DOHH2 (cell line): ENCODE data around the gene SGCD.

Source experiments
- H3F3A ChIP-seq: fragments of 200-600 bp; sonication (generic), shearing (Covaris generic); 2 replicates; pipeline ENCODE4 v1.6.0; 2016; ENCODE audit warnings: antibody characterized with exemption, mild to moderate bottlenecking; ENCODE audit not compliant: control insufficient read depth, insufficient read depth
- H3K27ac ChIP-seq: fragments of 200-600 bp; sonication (generic); 2 replicates; pipeline ENCODE4 v1.5.1; 2014; ENCODE audit warnings: low read depth, mild to moderate bottlenecking, low read length, moderate library complexity
- H3K27me3 ChIP-seq: fragments of 200-600 bp; sonication (generic); 2 replicates; pipeline ENCODE4 v1.6.1; 2014; ENCODE audit warnings: mild to moderate bottlenecking, low read length, mixed read lengths; ENCODE audit not compliant: control insufficient read depth
- H3K36me3 ChIP-seq: fragments of 200-600 bp; sonication (generic); 2 replicates; pipeline ENCODE4 v1.6.1; 2014; ENCODE audit warnings: mild to moderate bottlenecking, low read length, moderate library complexity, mixed read lengths; ENCODE audit not compliant: control insufficient read depth
- H3K4me1 ChIP-seq: fragments of 200-600 bp; sonication (generic); 2 replicates; pipeline ENCODE4 v1.6.1; 2014; ENCODE audit warnings: mild to moderate bottlenecking, low read length, mixed read lengths; ENCODE audit not compliant: control insufficient read depth
- H3K4me2 ChIP-seq: fragments of 200-600 bp; sonication (generic); 2 replicates; pipeline ENCODE4 v1.6.0; 2014; ENCODE audit warnings: mild to moderate bottlenecking, low read length, moderate library complexity
- H3K4me3 ChIP-seq: fragments of 200-600 bp; sonication (generic); 2 replicates; pipeline ENCODE4 v1.5.1; 2014; ENCODE audit warnings: mild to moderate bottlenecking, low read length, mixed read lengths
- H3K79me2 ChIP-seq: fragments of 200-600 bp; sonication (generic); 2 replicates; pipeline ENCODE4 v1.6.1; 2014; ENCODE audit warnings: mild to moderate bottlenecking, low read length, mixed read lengths; ENCODE audit not compliant: control insufficient read depth
- H3K9me2 ChIP-seq: fragments of 200-600 bp; sonication (generic); replicated peaks from 2 replicates; pipeline ENCODE4 v1.6.1; 2014; ENCODE audit warnings: mild to moderate bottlenecking, low read length, mixed read lengths; ENCODE audit not compliant: control insufficient read depth
- H3K9me3 ChIP-seq: fragments of 200-600 bp; sonication (generic); 2 replicates; pipeline ENCODE4 v1.6.1; 2014; ENCODE audit warnings: antibody characterized with exemption, low read length, mixed read lengths; ENCODE audit not compliant: control insufficient read depth, insufficient read depth
- H4K20me1 ChIP-seq: fragments of 200-600 bp; sonication (generic); 2 replicates; pipeline ENCODE4 v1.6.0; 2014; ENCODE audit warnings: low read depth, mild to moderate bottlenecking, antibody characterized with exemption, low read length, moderate library complexity; ENCODE audit not compliant: control insufficient read depth, insufficient read depth
- EZH2phosphoT487 ChIP-seq: fragments of 200-600 bp; sonication (generic); IDR thresholded peaks from 2 replicates; pipeline ENCODE4 v1.6.1; 2017; ENCODE audit warnings: borderline replicate concordance, mild to moderate bottlenecking, antibody characterized with exemption, low read length, moderate library complexity, mixed read lengths
- TF ChIP-seq, protein P1 (sequence below): fragments of 200-600 bp; sonication (generic); IDR thresholded peaks from one replicate; pipeline ENCODE4 v1.5.1; 2014; ENCODE audit warnings: antibody characterized with exemption, mild to moderate bottlenecking, low read depth, low read length; ENCODE audit not compliant: poor library complexity, severe bottlenecking

Gene SGCD

DNA sequence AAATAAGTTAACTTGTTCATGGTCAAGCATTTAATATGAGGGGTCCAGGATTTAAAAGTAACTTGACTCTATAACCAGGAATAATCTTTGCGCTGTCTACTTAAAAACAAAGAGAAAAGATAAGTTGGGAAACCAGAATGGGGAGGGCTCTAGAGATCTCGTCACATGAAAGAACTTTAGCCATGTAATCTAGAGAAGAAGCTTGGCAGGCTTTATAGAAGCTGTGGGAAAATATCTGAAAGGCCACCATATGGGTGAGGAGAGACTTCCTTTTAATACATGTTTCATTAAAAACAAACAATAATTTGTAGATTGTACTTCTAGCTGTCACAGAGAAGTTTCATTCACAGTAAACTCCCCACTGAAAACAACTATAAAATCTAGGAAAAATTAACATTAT is 476.4 kb downstream of the SGCD start:
- TF ChIP-seq, protein P1, sequence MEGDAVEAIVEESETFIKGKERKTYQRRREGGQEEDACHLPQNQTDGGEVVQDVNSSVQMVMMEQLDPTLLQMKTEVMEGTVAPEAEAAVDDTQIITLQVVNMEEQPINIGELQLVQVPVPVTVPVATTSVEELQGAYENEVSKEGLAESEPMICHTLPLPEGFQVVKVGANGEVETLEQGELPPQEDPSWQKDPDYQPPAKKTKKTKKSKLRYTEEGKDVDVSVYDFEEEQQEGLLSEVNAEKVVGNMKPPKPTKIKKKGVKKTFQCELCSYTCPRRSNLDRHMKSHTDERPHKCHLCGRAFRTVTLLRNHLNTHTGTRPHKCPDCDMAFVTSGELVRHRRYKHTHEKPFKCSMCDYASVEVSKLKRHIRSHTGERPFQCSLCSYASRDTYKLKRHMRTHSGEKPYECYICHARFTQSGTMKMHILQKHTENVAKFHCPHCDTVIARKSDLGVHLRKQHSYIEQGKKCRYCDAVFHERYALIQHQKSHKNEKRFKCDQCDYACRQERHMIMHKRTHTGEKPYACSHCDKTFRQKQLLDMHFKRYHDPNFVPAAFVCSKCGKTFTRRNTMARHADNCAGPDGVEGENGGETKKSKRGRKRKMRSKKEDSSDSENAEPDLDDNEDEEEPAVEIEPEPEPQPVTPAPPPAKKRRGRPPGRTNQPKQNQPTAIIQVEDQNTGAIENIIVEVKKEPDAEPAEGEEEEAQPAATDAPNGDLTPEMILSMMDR, result no peak
- no peak for TF ChIP-seq EZH2phosphoT487
- Histone ChIP-seq H4K20me1 (no peaks in the 10 kb centered on the region), H3K79me2 (no peaks in the 10 kb centered on the region), H3K4me3 (no peak overlapping the region), H3F3A (no peaks in the 10 kb centered on the region), H3K9me2 (no peaks in the 10 kb centered on the region), H3K4me1 (no peaks in the 10 kb centered on the region), H3K27ac (no peak overlapping the region), H3K4me2 (no peak overlapping the region), H3K9me3 (no peaks in the 10 kb centered on the region), H3K36me3 (no peaks in the 10 kb centered on the region), H3K27me3 (no peaks in the 10 kb centered on the region)

DNA sequence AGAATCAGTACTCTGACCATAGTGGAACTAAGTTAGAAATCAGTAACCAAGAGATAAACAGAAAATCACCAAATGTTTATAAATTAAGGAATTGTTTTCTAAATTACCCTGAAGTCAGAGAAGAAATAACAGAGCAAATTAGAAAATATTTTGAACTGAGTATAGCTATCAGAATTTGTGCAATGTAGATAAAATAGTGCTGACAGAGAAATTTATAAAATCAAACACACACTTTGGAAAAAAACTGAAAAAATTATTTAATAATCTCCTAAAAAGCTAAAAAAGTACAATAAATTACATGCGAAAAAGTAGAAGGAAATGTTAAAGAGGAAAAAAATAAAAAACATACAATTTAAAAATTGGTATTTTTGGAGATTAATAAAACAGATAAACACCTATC is 486.0 kb downstream of the SGCD start:
- Histone ChIP-seq H3K79me2 (no peaks in the 10 kb centered on the region), H3K4me3 (no peak overlapping the region), H3K27me3 (no peaks in the 10 kb centered on the region), H3F3A (no peaks in the 10 kb centered on the region), H3K9me3 (no peaks in the 10 kb centered on the region), H3K27ac (no peak overlapping the region), H3K4me2 (no peak overlapping the region), H4K20me1 (no peaks in the 10 kb centered on the region), H3K4me1 (no peaks in the 10 kb centered on the region), H3K36me3 (no peaks in the 10 kb centered on the region), H3K9me2 (no peaks in the 10 kb centered on the region)
- TF ChIP-seq, protein P1, result no peak
- no peak for TF ChIP-seq EZH2phosphoT487

DNA sequence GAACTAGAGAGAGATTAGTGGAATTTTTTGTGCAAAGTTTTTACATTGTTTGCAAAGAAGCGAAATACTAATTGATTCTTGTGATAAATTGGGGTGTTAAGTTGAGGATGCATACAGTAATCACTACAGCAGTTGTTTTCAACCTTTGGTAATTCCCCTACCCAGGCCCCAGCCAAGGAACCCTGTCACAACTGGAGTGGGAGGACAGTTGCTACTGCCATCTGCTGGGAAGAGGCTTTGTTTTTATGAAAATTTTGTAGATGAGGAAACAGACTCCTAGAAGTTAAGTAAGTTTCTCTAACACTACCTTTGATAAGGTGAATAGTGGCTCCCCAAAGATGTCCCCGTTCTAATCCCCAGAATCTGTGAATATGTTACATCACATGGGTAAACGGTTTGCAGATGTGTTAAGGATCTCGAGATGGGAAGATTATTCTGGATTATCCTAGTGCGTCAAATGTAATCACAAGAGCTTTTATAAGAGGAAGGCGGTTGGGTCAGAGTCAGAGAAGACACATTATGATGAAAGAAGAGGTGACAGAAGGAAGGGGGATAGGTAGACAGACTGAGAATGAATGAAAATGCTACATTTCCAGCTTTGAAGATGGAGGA is 489.1 kb downstream of the SGCD start:
- no peaks in the 10 kb centered on the region for H3K27me3 ChIP-seq
- no peak overlapping the region for H3K4me2 ChIP-seq
- H4K20me1 ChIP-seq, result no peaks in the 10 kb centered on the region
- no peaks in the 10 kb centered on the region for H3K9me3 ChIP-seq
- H3K4me3 ChIP-seq, result no peak overlapping the region
- no peak for TF ChIP-seq EZH2phosphoT487
- TF ChIP-seq, protein P1, result peak; percentile 68
- no peaks in the 10 kb centered on the region for H3K9me2 ChIP-seq
- H3K79me2 ChIP-seq, result no peaks in the 10 kb centered on the region
- no peaks in the 10 kb centered on the region for H3F3A ChIP-seq
- no peaks in the 10 kb centered on the region for H3K36me3 ChIP-seq
- 0 out of 2 replicates have a peak, but pooled peaks cover 4% of the 10 kb centered on the region for H3K4me1 ChIP-seq
- H3K27ac ChIP-seq, result no peak overlapping the region
